Osteocyte (in vitro differentiated cells): Measurements from ENCODE around the gene SIRPB1. TPM values are rescaled to one million over a fixed set of nuclear protein-coding genes. Genes with fewer than 3 reads are reported as not detected.

Experiments
- DNase-seq: peaks from one replicate; pipeline ENCODE4 v3.0.0; 2021; ENCODE audit warnings: mixed read lengths; ENCODE audit not compliant: unreplicated experiment; ENCODE audit errors: extremely low spot score
- H3K27ac Mint-ChIP-seq: one replicate; pipeline ENCODE4 v1.8.0; 2021; ENCODE audit warnings: mild to moderate bottlenecking, mixed read lengths; ENCODE audit not compliant: unreplicated experiment
- H3K27me3 Mint-ChIP-seq: one replicate; pipeline ENCODE4 v1.8.0; 2021; ENCODE audit warnings: mixed read lengths; ENCODE audit not compliant: unreplicated experiment
- H3K36me3 Mint-ChIP-seq: one replicate; pipeline ENCODE4 v1.8.0; 2021; ENCODE audit warnings: mixed read lengths; ENCODE audit not compliant: unreplicated experiment
- H3K4me1 Mint-ChIP-seq: one replicate; pipeline ENCODE4 v1.8.0; 2021; ENCODE audit warnings: mixed read lengths; ENCODE audit not compliant: unreplicated experiment
- H3K4me3 Mint-ChIP-seq: one replicate; pipeline ENCODE4 v1.8.0; 2021; ENCODE audit warnings: mild to moderate bottlenecking, moderate library complexity, mixed read lengths; ENCODE audit not compliant: unreplicated experiment
- H3K9me3 Mint-ChIP-seq: one replicate; pipeline ENCODE4 v1.8.0; 2021; ENCODE audit warnings: mixed read lengths; ENCODE audit not compliant: unreplicated experiment
- total RNA-seq: library from RNA; stranded (reverse); gene quantifications from 2 replicates; pipeline ENCODE4 v1.2.1, GENCODE V29; 2021
- TF ChIP-seq, protein P1 (sequence below): fragments of 200-600 bp; sonication (generic); IDR thresholded peaks from 2 replicates; pipeline ENCODE4 v1.5.0; 2021; ENCODE audit warnings: antibody characterized with exemption, mild to moderate bottlenecking, moderate library complexity

Gene SIRPB1
- total RNA-seq, 1 donor from 2014 or later, result 1.1 TPM

DNA sequence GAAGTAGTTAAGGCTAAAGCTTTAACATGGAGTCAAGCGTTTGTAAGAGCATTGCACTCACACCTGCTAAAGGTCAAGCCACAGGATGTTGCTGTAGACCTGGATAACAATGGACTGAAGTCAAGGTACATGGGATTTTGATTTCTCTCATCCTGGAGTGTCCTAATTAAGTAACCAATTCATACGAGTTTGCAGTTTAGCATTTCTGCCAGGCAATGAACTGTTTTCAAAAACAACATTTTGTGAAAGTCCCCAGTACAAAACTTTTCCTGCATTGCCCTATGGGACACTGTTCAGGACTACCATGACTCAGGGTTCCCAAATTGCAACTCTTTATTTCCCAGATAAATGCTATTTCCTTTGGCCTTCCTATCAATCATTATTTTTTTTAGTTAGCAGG is 17.4 kb upstream of the SIRPB1 start:
- H3K4me1 Mint-ChIP-seq, result no peaks in the 10 kb centered on the region
- H3K27me3 Mint-ChIP-seq, result no peaks in the 10 kb centered on the region
- TF ChIP-seq, protein P1, sequence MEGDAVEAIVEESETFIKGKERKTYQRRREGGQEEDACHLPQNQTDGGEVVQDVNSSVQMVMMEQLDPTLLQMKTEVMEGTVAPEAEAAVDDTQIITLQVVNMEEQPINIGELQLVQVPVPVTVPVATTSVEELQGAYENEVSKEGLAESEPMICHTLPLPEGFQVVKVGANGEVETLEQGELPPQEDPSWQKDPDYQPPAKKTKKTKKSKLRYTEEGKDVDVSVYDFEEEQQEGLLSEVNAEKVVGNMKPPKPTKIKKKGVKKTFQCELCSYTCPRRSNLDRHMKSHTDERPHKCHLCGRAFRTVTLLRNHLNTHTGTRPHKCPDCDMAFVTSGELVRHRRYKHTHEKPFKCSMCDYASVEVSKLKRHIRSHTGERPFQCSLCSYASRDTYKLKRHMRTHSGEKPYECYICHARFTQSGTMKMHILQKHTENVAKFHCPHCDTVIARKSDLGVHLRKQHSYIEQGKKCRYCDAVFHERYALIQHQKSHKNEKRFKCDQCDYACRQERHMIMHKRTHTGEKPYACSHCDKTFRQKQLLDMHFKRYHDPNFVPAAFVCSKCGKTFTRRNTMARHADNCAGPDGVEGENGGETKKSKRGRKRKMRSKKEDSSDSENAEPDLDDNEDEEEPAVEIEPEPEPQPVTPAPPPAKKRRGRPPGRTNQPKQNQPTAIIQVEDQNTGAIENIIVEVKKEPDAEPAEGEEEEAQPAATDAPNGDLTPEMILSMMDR, result no peak
- no peak overlapping the region for H3K4me3 Mint-ChIP-seq
- no peak overlapping the region for H3K27ac Mint-ChIP-seq
- H3K36me3 Mint-ChIP-seq, result no peaks in the 10 kb centered on the region
- no peaks in the 10 kb centered on the region for H3K9me3 Mint-ChIP-seq
- no peak for DNase-seq

DNA sequence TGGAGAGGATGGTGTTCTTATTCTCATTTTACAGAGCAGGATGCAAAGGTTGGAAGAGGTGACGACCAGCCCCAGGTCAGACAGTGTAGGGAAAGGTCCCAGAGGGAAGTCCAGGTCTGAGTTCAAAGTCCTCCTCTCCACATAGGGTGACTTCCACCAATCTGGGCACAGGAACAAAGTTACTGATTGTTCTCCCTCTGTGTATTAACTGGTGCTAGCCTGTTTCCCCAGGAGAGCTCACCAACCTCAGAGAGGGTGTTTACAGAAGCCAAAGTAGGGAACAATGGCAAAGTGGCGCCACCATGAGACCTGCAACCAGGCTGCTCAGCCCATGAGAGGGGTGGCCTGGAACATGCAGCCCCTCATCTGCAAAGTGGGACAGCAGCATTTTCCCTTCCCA is 16.8 kb upstream of the SIRPB1 start:
- DNase-seq, result no peak
- Mint-ChIP-seq H3K9me3 (no peaks in the 10 kb centered on the region), H3K36me3 (no peaks in the 10 kb centered on the region), H3K27ac (no peak overlapping the region), H3K4me1 (no peaks in the 10 kb centered on the region), H3K27me3 (no peaks in the 10 kb centered on the region), H3K4me3 (no peak overlapping the region)
- TF ChIP-seq, protein P1, result no peak

DNA sequence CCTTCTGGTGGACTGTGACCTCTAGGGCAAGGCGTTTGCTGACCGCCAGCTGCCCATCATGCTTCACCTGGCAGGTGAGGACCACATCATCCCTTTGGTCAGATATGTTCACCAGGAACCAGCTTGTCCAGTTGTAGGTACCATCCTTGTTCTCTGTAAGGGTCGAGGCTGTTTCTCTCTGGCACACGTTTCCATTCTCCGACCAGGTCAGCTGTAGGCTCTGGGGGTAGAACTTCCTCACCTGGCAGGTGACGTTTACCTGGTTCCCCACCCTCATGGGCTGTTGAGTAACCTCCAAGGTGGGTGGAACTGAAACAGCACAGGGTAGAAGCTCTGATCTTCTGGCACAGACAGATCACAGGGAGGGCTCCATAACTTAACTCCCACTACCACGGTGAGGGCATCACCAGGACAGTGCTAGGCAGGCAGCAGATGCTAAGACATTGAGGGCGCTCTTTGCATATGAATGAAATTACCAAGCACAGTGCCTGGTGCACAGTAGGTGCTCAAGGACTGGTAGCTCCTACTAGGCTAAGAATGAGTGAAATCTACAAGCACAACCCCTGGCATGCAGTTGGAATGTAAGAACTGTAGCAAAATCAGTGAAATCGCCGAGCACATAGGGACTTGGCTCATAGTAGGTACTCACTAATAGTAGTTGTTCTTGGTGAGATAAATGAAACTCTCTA is 15.6 kb upstream of the SIRPB1 start:
- TF ChIP-seq, protein P1, result no peak
- Mint-ChIP-seq H3K9me3 (no peaks in the 10 kb centered on the region), H3K27ac (no peak overlapping the region), H3K4me1 (no peaks in the 10 kb centered on the region), H3K4me3 (no peak overlapping the region), H3K36me3 (no peaks in the 10 kb centered on the region), H3K27me3 (no peaks in the 10 kb centered on the region)
- no peak for DNase-seq

DNA sequence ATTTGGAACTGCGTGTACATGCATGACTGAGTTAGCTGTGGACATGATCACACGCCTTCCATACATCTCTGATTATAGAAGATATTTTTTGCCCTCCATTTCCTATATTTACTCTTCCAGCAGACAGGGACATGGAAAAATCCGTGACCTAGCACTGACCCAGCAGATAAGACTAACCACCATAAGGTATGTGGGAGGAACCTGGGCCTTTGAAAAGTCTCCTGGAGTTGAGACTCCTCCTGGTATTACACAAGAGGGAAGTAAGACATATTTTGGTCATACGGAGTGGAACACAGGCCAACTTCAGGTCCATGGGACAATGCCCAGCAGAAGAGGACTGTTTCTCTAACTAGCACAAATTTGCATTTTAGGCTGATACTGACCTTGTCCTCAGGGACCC is 13.7 kb upstream of the SIRPB1 start:
- Mint-ChIP-seq H3K4me1 (no peaks in the 10 kb centered on the region), H3K9me3 (no peaks in the 10 kb centered on the region), H3K27me3 (no peaks in the 10 kb centered on the region), H3K36me3 (no peaks in the 10 kb centered on the region), H3K27ac (no peak overlapping the region), H3K4me3 (no peak overlapping the region)
- no peak for DNase-seq
- TF ChIP-seq, protein P1, result no peak

DNA sequence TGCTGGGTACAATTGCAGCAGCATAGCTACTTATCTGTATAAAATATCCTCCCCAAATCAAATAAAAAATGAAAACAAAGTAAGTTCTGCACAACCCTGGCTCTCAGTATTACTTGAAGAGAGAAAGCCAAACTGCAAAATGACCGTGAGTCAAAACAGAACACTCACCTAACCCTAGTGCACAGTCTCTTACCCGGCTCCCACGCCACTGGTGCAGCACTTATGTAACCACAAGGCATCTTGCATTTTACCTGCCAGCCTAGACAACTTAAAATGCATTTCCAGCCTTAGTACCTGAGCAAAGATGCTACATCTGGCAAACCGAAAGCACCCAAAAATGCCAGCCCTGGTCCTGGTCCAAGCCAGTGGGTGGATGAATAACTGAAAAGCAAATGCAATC is 12.4 kb upstream of the SIRPB1 start:
- Mint-ChIP-seq H3K27ac (no peak overlapping the region), H3K4me3 (no peak overlapping the region)

More for the DNA sequence above, 12.4 kb upstream of the SIRPB1 start:
- TF ChIP-seq, protein P1, result no peak
- Mint-ChIP-seq H3K36me3 (no peaks in the 10 kb centered on the region), H3K27me3 (no peaks in the 10 kb centered on the region), H3K9me3 (no peaks in the 10 kb centered on the region), H3K4me1 (no peaks in the 10 kb centered on the region)
- no peak for DNase-seq
